Ishikawa (cell line): ENCODE data around the gene HOXC6.
A peak's percentile ranks its signal among the peaks of the same experiment; 100 is the strongest.

ENCODE experiments used
- CEBPB ChIP-seq: IDR thresholded peaks from 2 replicates; pipeline ENCODE4 v1.6.1; 2012
- CREB1 ChIP-seq: IDR thresholded peaks from 2 replicates; pipeline ENCODE4 v1.6.1; 2012; ENCODE audit warnings: low read depth
- EGR1 ChIP-seq: IDR thresholded peaks from 2 replicates; pipeline ENCODE4 v1.6.1; 2012
- EP300 ChIP-seq: IDR thresholded peaks from 2 replicates; pipeline ENCODE4 v1.6.1; 2012; ENCODE audit warnings: borderline replicate concordance
- FOXM1 ChIP-seq: IDR thresholded peaks from 2 replicates; pipeline ENCODE4 v1.6.1; 2012; ENCODE audit warnings: low read depth, borderline replicate concordance
- MAX ChIP-seq: IDR thresholded peaks from 2 replicates; pipeline ENCODE4 v1.6.1; 2012
- NFIC ChIP-seq: IDR thresholded peaks from 2 replicates; pipeline ENCODE4 v1.6.1; 2012
- RAD21 ChIP-seq: IDR thresholded peaks from 2 replicates; pipeline ENCODE4 v1.6.1; 2012; ENCODE audit warnings: low read depth
- REST ChIP-seq: IDR thresholded peaks from 2 replicates; pipeline ENCODE4 v1.6.1; 2012; ENCODE audit warnings: low read depth, mild to moderate bottlenecking
- TAF1 ChIP-seq: IDR thresholded peaks from 2 replicates; pipeline ENCODE4 v1.6.1; 2012; ENCODE audit warnings: low read depth, mild to moderate bottlenecking
- TCF12 ChIP-seq: IDR thresholded peaks from 2 replicates; pipeline ENCODE4 v1.6.1; 2012; ENCODE audit warnings: low read depth
- TEAD4 ChIP-seq: IDR thresholded peaks from 2 replicates; pipeline ENCODE4 v1.6.1; 2012
- USF1 ChIP-seq: IDR thresholded peaks from 2 replicates; pipeline ENCODE4 v1.6.1; 2012
- YY1 ChIP-seq: IDR thresholded peaks from 2 replicates; pipeline ENCODE4 v1.6.1; 2012; ENCODE audit warnings: low read depth
- ZBTB7A ChIP-seq: IDR thresholded peaks from 2 replicates; pipeline ENCODE4 v1.6.1; 2012; ENCODE audit warnings: low read depth

Gene HOXC6

GRCh38 chr12:53989227-53990113, 38.8 kb upstream of the HOXC6 start:
- TF ChIP-seq REST (no peak), ZBTB7A (no peak), RAD21 (peak; percentile 56), EP300 (no peak), TCF12 (no peak), EGR1 (no peak)

- TF ChIP-seq EGR1: no peak
- no peak for TF ChIP-seq CREB1
- TF ChIP-seq EP300: no peak
- TF ChIP-seq NFIC: no peak
- no peak for TF ChIP-seq TAF1
- TF ChIP-seq ZBTB7A: no peak
- no peak for TF ChIP-seq TCF12
- TF ChIP-seq YY1: no peak
- TF ChIP-seq TEAD4: no peak
- TF ChIP-seq CEBPB: no peak
- TF ChIP-seq USF1: no peak
- TF ChIP-seq REST: no peak
- no peak for TF ChIP-seq FOXM1
Observed at GRCh38 chr12:53990311-53991076, 37.7 kb upstream of the HOXC6 start.

GRCh38 chr12:53991077-53991460, 37.2 kb upstream of the HOXC6 start:
- TF ChIP-seq TAF1 (no peak), CEBPB (no peak)

- TF ChIP-seq TAF1: no peak
- no peak for TF ChIP-seq CREB1
- TF ChIP-seq MAX: no peak
- no peak for TF ChIP-seq EP300
- TF ChIP-seq FOXM1: no peak
- no peak for TF ChIP-seq USF1
- no peak for TF ChIP-seq REST
- no peak for TF ChIP-seq RAD21
- no peak for TF ChIP-seq ZBTB7A
- no peak for TF ChIP-seq YY1
- no peak for TF ChIP-seq EGR1
- TF ChIP-seq TCF12: no peak
- TF ChIP-seq TEAD4: no peak
- TF ChIP-seq CEBPB: no peak
- no peak for TF ChIP-seq NFIC
Observed at GRCh38 chr12:53992377-53992889, 35.8 kb upstream of the HOXC6 start.
